ACHN (cell line): Measurements from ENCODE around the gene TPM2.

Source experiments
- DNase-seq: peaks from one replicate; pipeline ENCODE4 v3.0.0-alpha.2; 2015
- in situ Hi-C: cut with HindIII; loops from 2 replicates; pipeline ENCODE4 v1.10.0; 2017; ENCODE audit warnings: low sequenced_read_pairs, low pct_ligation_motif_present, low pct_unique_long_range_greater_than_20kb

Gene TPM2

DNA sequence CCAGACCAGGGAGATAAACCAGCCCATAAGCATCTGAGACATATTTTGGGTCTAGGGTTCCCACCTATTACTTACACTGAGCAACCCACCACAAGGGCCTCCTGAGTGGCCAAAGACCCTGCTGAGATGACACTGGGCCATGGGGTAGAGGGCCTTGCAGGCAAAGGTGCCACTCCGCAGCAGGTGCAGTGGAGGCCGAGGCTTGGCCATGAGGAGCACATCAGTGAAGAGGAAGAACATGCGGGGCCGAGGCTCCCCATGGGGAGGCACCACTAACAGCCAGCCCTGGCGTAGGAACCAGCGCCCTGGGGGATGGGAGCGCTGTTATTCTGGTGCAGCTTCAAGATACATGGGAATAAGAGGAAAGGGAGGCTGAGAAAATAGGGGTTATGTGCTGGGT lies 27.3 kb downstream of the TPM2 start:
- in situ Hi-C loops: no loop called here
- no peak for DNase-seq

DNA sequence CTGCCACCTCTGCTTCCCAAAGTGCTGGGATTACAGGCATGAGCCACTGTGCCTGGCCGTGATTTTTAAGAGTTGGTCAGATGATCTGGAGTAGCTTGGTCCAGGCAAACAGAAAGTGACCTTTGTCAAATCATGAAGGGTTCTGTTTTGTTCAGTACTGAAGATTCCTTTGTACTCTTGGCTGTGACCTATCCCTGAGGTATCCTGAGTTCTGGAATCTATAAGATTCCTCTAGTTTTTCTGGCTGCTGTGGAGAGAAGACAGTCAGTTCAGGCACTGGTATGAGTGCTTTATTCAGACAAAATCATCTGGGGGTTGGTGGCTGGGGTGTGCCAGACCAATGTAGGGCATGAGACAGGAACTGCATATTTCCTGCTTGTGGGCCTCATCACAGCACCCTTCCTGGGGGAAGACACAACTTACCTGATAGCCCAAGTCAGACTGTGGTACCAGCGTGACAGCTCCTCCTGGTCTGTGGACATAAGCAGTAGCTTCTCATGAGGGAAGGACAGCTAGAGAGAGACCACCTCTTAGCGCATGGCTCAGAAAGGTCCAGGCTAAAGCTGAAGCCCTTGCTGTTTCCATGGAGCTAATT lies 27.9 kb downstream of the TPM2 start:
- in situ Hi-C loops: no loop called here
- DNase-seq: no peak

DNA sequence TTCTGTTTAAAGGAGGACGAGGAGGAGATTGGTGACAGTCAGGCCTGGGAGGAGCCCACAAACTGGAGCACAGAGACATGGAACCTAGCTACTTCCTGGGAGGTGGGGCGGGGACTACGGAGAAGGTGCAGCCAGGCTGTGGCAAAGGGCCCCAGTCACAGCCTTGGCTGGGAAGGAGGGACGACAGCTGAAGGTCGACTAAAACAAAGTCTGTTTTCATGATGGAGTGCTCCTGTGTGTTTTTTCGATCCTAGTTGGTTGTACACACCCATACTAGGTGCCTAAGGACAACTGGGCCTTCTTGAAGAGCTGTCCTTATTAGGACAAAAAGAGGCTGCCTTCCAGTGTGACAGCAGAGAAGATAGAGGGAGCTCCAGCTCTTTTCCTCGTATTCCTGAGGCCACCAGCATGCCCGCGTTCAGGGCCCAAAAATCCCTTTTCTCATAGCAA lies 28.7 kb downstream of the TPM2 start:
- peak; percentile 29 for DNase-seq

DNA sequence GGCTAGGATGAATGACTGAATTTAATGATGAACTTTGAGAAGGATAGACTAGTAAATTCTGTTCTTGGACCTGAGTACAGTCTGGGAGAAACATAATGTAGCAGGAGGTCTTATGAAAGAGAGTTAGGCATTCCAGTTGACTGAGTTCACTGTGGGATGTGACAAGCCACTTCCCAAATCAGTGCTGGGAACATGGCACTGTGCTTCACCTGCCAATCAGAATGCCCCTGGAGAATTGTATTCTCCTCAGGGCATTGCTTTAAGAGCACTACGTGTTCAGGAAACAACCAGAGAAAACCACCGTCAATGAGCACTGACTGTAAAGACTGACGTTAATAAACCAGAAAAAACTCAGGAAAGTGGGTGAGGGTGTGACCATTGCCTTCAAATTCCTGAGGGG lies 30.4 kb downstream of the TPM2 start:
- no peak for DNase-seq

More for the DNA sequence above, 28.7 kb downstream of the TPM2 start:
- in situ Hi-C loops: no loop called here

DNA sequence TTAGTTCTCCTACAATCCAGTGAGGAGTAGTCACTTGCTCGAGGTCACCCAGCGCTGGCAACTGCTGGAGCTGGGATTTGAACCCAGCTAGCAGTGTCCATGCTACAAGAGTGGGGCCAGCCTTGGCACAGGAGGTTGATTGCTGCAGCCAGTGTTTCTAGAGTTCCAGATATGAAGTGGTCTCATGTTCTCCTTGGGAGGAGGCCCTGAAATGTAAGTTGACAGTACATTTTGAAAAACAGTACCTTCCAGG lies 30.8 kb downstream of the TPM2 start:
- DNase-seq: peak; percentile 55
- in situ Hi-C loops: no loop called here

More for the DNA sequence above, 30.4 kb downstream of the TPM2 start:
- in situ Hi-C loops: no loop called here

DNA sequence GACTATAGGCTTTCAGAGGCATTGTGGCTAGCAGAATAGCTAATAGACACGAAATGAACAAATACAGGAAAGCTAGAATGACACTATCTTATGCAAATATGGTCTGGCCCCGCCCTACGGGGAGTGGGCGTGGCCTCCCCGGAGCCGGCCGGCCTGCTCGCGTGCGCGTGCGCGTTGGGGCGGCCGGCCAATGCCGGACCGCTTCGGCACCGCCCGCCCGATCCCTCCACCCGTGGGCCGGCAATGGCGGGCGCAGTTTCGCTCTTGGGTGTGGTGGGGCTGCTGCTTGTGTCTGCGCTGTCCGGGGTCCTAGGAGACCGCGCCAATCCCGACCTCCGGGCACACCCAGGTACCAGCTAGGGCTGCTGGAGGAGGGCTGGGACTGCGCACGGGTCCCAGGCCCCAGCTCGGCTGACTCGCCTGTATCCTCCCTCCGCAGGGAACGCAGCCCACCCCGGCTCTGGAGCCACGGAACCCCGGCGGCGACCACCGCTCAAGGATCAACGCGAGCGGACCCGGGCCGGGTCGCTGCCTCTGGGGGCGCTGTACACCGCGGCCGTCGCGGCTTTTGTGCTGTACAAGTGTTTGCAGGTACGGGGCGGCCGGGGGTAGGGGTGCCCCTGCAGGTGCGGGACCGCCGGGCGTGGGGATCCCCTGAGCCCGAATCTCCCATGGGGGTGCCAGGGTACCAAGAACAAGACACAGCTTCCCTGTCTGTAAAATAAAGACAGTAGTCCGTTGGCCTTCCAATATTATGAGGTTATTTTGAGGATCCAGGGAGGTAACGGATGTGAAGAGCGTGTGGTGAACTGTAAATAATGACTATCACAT lies 31.4 kb downstream of the TPM2 start, which contains the start of gene CCDC107:
Gene CCDC107 (plus strand): TSS at position 156 of the 831 bp plus-strand sequence. CDS start 88 bp downstream, at position 244.
- DNase-seq: peak; percentile 81
- in situ Hi-C loops: no loop called here

DNA sequence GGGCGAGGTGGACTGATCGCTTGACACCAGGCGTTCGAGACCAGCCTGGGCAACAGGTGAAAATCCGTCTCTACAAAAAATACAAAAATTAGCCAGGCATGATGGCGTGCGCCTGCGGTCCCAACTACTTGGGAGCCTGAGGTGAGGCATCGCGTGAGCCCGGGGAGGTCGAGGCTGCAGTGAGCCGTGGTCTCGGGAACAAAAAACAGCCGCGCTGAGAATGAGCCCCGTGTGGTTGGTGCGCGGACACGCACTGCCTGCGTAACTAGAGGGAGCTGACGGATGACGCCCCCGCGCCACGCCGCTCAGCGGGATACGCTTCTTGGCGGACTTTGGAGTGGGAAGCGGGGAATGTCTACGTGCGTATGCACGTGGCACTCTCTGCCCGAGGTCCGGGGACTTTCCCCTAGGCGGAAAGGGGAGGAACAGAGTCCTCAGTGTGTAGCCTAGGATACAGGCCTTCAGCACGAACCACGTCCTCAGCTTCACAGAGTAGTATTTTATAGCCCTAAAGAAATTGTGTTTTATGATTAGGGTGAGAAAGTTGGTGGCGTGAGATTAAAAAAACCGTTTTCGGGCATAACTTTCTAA lies 32.1 kb downstream of the TPM2 start, which contains the start of gene RMRP:
Gene RMRP (minus strand): TSS at position 474 of the 591 bp plus-strand sequence.
- DNase-seq: peak; percentile 98
- in situ Hi-C loops: no loop called here

DNA sequence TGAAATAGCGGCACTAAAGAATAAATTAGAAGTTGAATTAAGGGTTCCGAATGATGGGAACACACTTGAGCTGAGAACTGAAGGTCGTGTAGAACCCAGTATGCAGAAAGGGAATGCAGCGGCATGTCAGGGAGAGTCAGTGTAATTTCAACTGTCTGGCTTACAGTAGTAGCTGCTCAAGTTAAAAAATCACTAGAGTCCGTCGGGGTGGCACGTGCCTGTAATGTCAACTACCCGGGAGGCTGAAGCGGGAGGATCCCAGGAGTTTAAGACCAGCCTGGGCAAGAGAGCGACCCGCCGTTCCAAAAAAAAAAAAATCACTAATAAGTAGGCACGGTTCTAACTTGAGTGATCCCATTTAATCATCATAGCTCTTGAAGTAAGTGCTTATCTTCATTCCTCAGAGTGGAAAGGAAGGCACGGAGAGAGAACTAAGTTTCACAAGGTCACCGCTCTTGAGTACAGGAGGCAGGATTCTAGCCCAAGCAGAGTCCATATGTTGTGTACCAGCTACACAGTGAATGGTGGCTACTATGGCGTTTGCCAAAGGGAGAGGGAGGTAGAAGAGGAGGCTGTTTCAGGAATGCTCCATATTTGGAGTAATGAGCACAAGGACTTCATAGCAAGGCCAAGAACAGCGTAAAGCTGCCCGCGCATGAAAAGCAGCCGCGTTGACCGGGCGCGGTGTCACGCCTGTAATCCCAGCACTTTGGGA lies 32.7 kb downstream of the TPM2 start:
- in situ Hi-C loops: no loop called here

DNA sequence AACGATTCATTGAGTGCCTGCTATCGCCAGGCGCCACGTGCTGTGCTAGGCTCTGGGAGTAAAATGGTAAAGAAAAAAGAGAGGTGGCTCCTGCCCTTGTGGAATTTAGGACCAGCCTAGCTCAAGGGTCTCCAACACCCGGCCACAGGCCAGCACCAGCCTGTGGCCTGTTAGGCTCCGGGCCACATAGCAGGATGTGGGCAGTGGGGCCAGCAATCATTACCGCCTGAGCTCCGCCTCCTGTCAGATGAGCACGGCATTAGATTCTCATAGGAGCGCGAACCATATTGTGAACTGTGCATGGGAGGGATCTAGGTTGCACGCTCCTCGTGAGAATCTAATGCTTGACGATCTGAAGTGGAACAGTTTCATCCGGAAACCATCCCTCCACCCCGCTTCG lies 33.4 kb downstream of the TPM2 start:
- in situ Hi-C loops: no loop called here
- no peak for DNase-seq

More for the DNA sequence above, 32.7 kb downstream of the TPM2 start:
- no peak for DNase-seq

DNA sequence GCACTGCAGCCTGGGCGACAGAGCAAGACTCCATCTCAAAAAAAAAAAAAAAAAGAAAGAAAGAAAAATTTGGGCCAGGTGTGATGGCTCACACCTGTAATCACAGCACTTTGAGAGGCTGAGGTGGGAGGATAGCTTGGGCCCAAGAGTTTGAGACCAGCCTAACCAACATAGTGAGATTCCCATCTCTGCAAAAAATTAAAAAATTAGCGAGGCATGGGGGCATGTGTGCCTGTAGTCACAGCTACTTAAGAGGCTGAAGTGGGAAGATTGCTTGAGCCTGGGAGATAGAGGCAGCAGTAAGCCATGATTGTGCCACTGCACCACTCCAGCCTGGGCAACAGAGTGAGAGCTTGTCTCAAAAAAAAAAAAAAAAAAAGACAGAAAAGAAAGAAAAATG lies 36.1 kb downstream of the TPM2 start:
- in situ Hi-C loops: no loop called here
- DNase-seq: no peak

DNA sequence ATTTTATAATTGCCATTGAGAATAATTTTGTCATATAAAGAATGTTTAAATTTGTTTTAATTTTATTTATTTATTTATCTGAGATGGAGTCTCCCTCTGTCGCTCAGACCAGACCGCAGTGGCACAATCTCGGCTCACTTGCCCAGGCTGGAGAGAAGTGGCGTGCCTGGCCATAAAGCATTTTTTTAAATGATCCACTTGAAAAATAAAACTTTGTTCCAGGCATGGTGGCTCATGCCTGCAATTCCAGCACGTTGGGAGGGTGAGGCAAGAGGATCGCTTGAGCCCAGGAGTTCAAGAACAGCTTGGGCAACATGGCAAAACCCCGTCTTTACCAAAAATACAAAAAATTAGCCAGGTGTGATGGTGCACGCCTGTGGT lies 36.9 kb downstream of the TPM2 start:
- no peak for DNase-seq
- in situ Hi-C loops: no loop called here

DNA sequence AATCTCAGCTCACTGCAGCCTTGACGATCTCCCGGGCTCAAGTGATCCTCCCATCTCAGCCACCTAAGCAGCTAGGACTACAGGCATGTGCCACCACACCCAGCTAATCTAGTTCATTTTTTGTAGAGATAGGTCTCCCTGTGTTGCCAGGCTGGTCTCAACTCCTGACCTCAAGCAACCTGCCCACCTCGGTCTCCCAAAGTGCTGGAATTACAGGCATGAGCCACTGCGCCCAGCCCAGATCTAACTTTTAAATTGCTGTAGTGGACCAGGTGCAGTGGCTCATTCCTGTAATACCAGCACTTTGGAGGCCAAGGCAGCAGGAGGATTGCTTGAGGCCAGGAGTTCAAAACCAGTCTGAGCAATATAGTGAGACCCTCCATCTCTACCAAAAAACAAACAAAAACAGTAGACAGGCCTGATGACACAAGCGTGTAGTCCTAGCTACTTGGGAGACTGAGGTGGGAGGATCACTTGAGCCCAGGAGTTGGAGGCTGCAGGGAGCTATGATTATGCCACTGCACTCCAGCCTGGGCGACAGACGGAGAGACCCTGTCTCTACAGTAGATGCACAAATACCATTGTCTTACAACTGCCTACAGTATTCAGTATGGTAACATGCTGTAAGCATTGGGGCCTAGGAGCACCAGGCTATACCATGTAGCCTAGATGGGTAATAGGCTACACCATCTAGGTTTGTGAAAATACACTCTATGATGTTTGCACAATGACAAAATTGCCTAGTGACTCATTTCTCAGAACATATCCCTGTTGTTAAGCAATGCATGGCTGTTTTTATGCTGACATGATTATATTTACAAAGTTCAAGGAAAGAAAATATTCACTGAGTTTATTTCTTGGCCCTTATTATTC lies 37.5 kb downstream of the TPM2 start:
- DNase-seq: no peak
- in situ Hi-C loops: no loop called here

DNA sequence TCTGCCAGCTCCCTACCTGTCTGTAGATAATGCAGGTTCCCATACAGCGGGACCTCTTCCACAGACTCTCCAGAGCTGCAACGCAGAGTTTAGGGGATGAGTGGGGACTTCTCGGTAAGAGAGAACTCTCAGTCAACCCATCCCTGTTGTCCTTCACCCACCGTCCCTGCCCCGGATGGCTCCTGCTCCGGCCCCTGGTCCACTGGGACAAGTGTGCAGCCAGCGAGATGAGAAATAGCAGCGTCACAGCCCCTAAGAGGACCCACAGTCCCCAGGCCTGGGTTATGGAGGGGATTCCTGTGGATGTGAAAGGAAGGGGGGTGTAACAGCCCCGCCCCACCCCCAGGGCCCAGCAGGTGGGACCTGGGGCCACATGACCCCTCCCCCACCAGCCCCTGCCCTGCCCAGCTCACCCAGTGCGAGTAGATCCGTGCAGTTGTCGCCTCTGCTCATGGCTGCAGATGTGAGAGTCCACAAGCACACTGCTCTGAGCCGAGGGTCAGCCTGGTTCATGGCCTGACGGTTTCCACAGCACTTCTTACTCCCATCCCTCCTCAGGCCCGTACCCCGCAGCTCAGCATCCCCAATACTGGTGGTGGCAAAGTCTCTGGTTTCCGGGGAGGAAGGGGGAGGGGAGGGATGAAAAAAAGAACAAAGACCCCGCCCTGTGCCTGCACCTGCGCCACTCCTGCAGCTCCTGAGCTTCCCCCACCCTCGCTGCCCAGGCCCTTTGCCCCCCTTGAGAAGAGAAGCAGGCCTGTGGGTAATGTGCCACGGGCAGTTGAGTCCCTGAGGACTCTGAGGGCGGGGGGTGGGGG lies 39.2 kb downstream of the TPM2 start, which contains the start of gene SIT1:
Gene SIT1 (minus strand): TSS at position 591 of the 818 bp plus-strand sequence. CDS start 78 bp downstream, at position 513.
- DNase-seq: no peak
- in situ Hi-C loops: no loop called here

DNA sequence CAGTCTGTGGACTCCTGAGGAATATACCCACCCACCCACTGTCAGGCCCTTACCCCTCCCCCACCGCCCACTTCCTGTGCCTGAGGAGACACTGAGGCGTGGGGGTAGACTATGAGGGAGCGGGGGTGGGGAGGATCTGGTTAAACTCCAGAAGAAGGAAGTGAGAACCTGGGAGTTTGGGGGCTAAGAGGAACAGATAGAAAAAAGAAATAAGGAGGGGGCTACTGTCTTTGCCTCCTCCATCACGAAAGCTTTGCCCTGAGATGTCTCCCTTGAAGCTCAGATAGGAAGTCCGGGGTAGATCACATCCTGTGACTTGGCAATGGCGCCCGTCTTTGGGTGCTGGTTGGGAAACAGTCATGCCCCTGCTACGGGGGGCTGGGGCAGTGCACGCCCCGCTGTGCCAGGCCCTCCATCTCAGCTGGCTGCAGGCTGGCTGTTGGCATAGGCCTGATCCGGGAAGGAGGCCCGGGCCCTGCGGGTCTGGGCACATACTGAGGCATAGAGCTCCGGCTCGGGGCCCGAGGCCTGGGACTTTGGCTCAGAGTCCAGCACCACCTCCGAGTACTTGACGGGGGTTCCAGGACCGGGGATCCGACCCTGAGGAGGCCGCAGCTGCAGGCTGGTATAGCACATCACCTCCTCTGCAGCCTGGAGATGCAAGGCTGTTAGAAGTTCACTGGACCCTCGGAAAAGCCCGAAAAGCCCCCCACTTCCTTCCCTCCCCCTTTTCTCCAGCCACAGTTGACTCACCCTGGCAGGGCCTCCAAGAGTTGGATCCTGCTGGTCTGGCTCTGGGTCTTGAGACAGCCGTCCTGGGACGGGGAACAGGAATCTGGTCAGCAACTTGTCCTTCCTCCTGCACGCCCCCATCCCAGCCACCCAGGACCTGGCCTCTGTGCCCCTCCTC lies 40.0 kb downstream of the TPM2 start:
- in situ Hi-C loops: no loop called here
- DNase-seq: no peak

DNA sequence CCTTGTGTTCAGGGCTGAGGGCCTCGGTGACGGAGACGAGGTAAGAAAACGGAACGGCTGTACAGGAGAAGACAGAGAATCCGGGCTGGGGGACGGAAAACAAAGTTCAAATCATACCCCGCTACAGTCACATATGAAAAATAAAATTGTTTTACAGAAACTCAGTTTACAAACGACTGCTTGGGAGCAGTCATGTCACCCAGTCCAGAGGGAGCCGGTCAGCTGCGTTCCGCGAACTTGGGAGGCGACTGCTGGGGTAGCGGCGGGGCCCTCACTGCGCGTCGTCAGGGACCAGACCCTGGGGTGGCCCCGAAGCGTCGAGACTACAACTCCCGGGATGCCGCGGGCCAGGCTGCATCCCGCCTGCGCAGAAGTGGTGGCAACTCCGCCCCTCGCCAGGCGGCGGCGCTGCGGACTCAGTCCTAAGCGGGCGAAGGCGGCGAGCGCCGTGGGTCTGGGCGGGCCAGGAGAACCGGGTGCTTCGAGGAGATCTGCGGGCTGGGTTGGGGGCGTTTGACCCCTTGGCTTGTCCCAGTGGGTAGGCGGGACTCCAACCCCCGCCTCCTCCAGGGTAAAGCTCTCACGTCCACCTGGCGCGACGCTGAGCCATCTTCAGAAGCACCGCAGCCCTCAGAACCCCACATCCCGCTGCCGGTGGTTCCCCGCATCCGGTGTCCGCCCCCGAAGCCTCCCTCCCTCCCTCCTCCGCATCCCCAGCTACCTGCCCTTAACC lies 43.0 kb downstream of the TPM2 start:
- in situ Hi-C loops: no loop called here
- peak; percentile 86 for DNase-seq

DNA sequence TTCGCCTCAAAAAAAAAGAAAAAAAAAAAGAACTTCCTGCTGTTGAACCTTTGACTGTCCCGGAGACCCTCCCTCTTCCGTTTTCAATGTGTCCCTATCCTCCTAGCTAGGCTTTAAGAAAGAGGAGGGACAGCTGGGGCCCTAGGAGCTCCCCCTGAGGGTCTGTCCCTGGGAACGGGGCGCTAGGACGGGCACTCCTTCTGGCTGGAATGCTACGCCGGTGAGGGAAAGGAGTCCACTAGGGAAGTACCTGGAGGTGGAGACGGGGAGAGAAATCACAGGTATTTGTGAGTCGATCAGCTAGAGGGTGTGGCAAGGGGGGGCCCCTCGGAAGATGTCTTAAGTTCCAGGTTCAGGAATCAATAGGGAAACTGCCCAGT lies 43.6 kb downstream of the TPM2 start:
- in situ Hi-C loops: no loop called here
- DNase-seq: peak; percentile 40
